Smooth muscle cell (in vitro differentiated cells): Measurements from ENCODE around the gene PROZ. TPM values are rescaled to one million over a fixed set of nuclear protein-coding genes. Genes with fewer than 3 reads are reported as not detected.

Source experiments
- DNase-seq: peaks from one replicate; lab custom pipeline; 2025; ENCODE audit not compliant: unreplicated experiment; lab: John Stamatoyannopoulos, UW
- H2AFZ ChIP-seq: fragments of 200-600 bp; sonication (generic); 2 replicates; pipeline ENCODE4 v1.6.0; 2016; ENCODE audit warnings: antibody characterized with exemption, low read depth, mild to moderate bottlenecking
- H3F3A ChIP-seq: fragments of 200-600 bp; sonication (generic); 2 replicates; pipeline ENCODE4 v1.6.0; 2017; ENCODE audit warnings: antibody characterized with exemption, low read depth
- H3K27ac ChIP-seq: fragments of 200-600 bp; sonication (generic); 2 replicates; pipeline ENCODE4 v1.5.1; 2016; ENCODE audit warnings: low read depth, mild to moderate bottlenecking
- H3K27me3 ChIP-seq: fragments of 200-600 bp; sonication (generic); 2 replicates; pipeline ENCODE4 v1.6.1; 2016; ENCODE audit warnings: low read depth, mild to moderate bottlenecking
- H3K36me3 ChIP-seq: fragments of 200-600 bp; sonication (generic); 2 replicates; pipeline ENCODE4 v1.5.1; 2016; ENCODE audit warnings: low read depth
- H3K4me1 ChIP-seq: fragments of 200-600 bp; sonication (generic); 2 replicates; pipeline ENCODE4 v1.5.1; 2016; ENCODE audit warnings: low read depth
- H3K4me2 ChIP-seq: fragments of 200-600 bp; sonication (generic); 2 replicates; pipeline ENCODE4 v1.6.0; 2016; ENCODE audit warnings: mild to moderate bottlenecking
- H3K4me3 ChIP-seq: fragments of 200-600 bp; sonication (generic); 2 replicates; pipeline ENCODE4 v1.5.1; 2016; ENCODE audit warnings: mild to moderate bottlenecking
- H3K79me2 ChIP-seq: fragments of 200-600 bp; sonication (generic); 2 replicates; pipeline ENCODE4 v1.6.0; 2016; ENCODE audit warnings: low read depth, mild to moderate bottlenecking
- H3K9ac ChIP-seq: fragments of 200-600 bp; sonication (generic); 2 replicates; pipeline ENCODE4 v1.6.0; 2016; ENCODE audit warnings: low read depth
- H3K9me3 ChIP-seq: fragments of 200-600 bp; sonication (generic); replicated peaks from 2 replicates; pipeline ENCODE4 v1.5.1; 2016; ENCODE audit warnings: low read depth
- H4K20me1 ChIP-seq: fragments of 200-600 bp; sonication (generic); 2 replicates; pipeline ENCODE4 v1.6.0; 2016; ENCODE audit warnings: low read depth
- CTCF ChIP-seq: fragments of 200-600 bp; sonication (generic); IDR thresholded peaks from 2 replicates; pipeline ENCODE4 v1.5.1; 2017; ENCODE audit warnings: borderline replicate concordance, mild to moderate bottlenecking, antibody characterized with exemption; ENCODE audit not compliant: insufficient read depth, poor library complexity, severe bottlenecking
- WGBS: methylation state at CpG from one replicate; pipeline ENCODE4 v1.1.7; 2016; ENCODE audit warnings: low lambda C conversion rate; 5-methylcytosine and 5-hydroxymethylcytosine counted together
- polyA plus RNA-seq: library from polyadenylated mRNA; unstranded; fragments of >200 nt; fragmentation: Nextera tagmentation; extraction: Ambion mirVana; gene quantifications from 2 replicates; pipeline ENCODE4 v1.2.1, GENCODE V29; 2016
- total RNA-seq: library from RNA; depleted of rRNA; stranded (reverse); fragments of >200 nt; gene quantifications from 2 replicates; pipeline ENCODE4 v1.2.3, GENCODE V29; 2014

PROZ gene
- total and polyA plus RNA-seq, 2 experiments from 2014 or later = not detected

- Histone ChIP-seq H3K4me1 (peaks cover 10% of the 10 kb centered on the region), H2AFZ (no peak overlapping the region), H3F3A (no peaks in the 10 kb centered on the region), H3K9ac (no peak overlapping the region), H4K20me1 (no peaks in the 10 kb centered on the region), H3K9me3 (no peaks in the 10 kb centered on the region), H3K27ac (no peak overlapping the region), H3K79me2 (no peaks in the 10 kb centered on the region), H3K4me3 (no peak overlapping the region), H3K4me2 (no peak overlapping the region), H3K27me3 (no peaks in the 10 kb centered on the region), H3K36me3 (no peaks in the 10 kb centered on the region)
- TF ChIP-seq CTCF = no peak
- DNase-seq = no peak
- WGBS = 96% methylated on average over 19 of the region's 19 CpGs
These were observed 32.8 kb upstream of the PROZ start for GRCh38 chr13:113125506-113126264.

- no peaks in the 10 kb centered on the region for H3K9me3 ChIP-seq
- no peak overlapping the region for H2AFZ ChIP-seq
- H3K79me2 ChIP-seq = no peaks in the 10 kb centered on the region
- H3K9ac ChIP-seq = no peak overlapping the region
- H3K27ac ChIP-seq = no peak overlapping the region
- H3F3A ChIP-seq = no peaks in the 10 kb centered on the region
- H3K4me3 ChIP-seq = no peak overlapping the region
- 93% methylated on average over 18 of the region's 18 CpGs for WGBS
- no peak for DNase-seq
- H3K4me1 ChIP-seq = peaks cover 10% of the 10 kb centered on the region
- no peaks in the 10 kb centered on the region for H3K36me3 ChIP-seq
- no peaks in the 10 kb centered on the region for H3K27me3 ChIP-seq
- no peak for TF ChIP-seq CTCF
- H4K20me1 ChIP-seq = no peaks in the 10 kb centered on the region
- no peak overlapping the region for H3K4me2 ChIP-seq
These were observed 31.9 kb upstream of the PROZ start for GRCh38 chr13:113126265-113127150.

- Histone ChIP-seq H4K20me1 (no peaks in the 10 kb centered on the region), H3K4me1 (no peaks in the 10 kb centered on the region), H3K79me2 (no peaks in the 10 kb centered on the region), H3F3A (no peaks in the 10 kb centered on the region), H2AFZ (no peak overlapping the region), H3K9ac (no peak overlapping the region), H3K9me3 (no peaks in the 10 kb centered on the region), H3K27ac (no peak overlapping the region), H3K36me3 (no peaks in the 10 kb centered on the region), H3K4me3 (no peak overlapping the region), H3K27me3 (no peaks in the 10 kb centered on the region), H3K4me2 (no peak overlapping the region)
- DNase-seq = no peak
- 83% methylated on average over 27 of the region's 27 CpGs for WGBS
- no peak for TF ChIP-seq CTCF
These were observed 29.0 kb upstream of the PROZ start for GRCh38 chr13:113129480-113129879.
